ENCODE results near the gene ATG3.
"Not testable (repeated sequence)": the region's sequence is repeated elsewhere in the genome, so short reads cannot be mapped to it uniquely, and the experiment has no call there.

ATG3 gene

DNA sequence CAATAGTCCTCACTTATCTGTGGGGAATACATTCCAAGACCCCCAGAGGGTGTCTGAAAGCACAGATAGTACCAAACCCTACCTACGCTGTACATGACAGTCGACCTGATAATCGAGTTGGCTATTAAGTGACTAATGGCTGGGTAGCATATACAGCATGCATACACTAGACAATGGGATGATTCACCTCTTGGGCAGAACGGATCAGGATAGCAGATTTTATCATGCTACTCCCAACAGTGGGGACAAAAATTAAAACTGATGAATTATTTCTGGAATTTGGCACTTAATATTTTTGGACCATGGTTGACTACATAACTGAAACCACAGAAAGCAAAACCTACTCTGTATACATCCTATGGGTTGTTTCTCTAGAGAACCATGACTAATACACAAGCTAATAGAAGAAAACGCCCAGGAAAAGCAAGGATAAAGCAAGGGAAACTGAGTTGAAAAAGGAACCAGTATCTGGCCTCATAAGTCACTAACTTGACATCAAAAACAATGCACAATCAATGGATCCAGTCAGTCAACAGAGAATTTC, 15.5 kb downstream of the ATG3 start:
- H3K36me3 Mint-ChIP-seq (ENCODE audit: low read depth): peaks cover 42% of the 10 kb centered on the region
- H3K9me3 Mint-ChIP-seq: no peaks in the 10 kb centered on the region
- H3K27ac Mint-ChIP-seq: no peak overlapping the region
- H3K4me3 Mint-ChIP-seq: no peak overlapping the region
- no peaks in the 10 kb centered on the region for H3K27me3 Mint-ChIP-seq (ENCODE audit: low read depth)
- H3K4me1 Mint-ChIP-seq (ENCODE audit: low read depth): peaks cover 6% of the 10 kb centered on the region
- DNase-seq (ENCODE audit: low spot score): no peak

DNA sequence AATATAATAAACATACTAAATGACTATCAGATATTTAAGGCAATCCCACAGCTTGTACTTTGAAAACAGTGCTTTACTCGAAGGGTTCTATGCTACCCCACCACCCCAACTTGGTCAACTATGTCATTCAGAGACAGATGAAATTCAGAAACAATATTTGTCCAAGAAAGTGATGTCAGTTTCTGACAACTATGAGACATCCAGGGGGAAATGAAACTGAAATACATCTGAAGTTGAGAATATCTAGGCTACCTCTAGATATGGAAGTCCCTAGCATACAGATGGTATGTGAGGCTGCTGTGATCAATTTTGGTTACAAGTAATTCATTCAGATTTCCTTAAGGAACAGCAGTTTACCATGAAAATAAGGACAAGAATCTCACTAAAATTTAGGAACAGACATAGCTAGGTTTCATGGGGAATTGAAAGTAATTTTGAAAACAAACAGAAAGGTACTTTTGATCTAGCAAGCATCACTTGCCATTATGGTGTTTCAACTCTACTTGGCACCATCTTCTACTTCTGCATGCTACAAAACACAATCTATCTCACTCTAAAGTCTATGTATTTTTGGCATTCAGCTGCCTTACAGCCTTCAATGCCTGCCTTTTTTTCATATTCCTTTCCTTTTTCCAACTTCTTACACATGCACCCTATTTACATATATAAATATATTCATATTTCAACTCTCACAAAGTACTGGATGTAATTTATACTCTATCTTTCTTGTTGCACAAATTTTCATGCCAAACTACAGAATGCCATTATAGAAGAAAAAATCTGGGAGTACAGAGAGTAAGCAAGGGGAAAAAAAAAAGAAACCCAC, 21.7 kb downstream of the ATG3 start:
- peak overlapping the region; percentile 12 for H3K27ac Mint-ChIP-seq
- DNase-seq (ENCODE audit: low spot score): no peak
- peaks cover 15% of the 10 kb centered on the region for H3K4me1 Mint-ChIP-seq (ENCODE audit: low read depth)
- no peaks in the 10 kb centered on the region for H3K9me3 Mint-ChIP-seq
- H3K36me3 Mint-ChIP-seq (ENCODE audit: low read depth): peaks cover 48% of the 10 kb centered on the region
- no peaks in the 10 kb centered on the region for H3K27me3 Mint-ChIP-seq (ENCODE audit: low read depth)
- no peak overlapping the region for H3K4me3 Mint-ChIP-seq

DNA sequence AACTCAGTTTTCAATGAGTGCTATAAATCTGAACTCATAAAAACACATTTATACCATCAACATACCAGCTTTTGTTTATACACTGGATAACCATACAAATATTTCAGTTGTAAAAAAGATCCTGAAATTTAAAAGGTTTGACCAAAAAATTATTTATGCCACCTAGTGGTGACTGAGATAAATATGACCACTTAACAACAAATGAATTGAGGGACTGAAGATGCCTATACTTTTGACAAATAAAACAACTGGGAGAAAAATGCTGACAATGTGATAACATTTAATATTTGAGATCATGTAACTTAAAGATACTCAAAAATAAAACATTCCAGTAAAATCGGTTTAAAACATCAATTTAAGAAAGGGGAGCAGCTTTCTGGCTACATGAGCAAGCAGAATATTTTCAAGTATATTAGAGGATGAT, 30.4 kb downstream of the ATG3 start:
- peaks cover 29% of the 10 kb centered on the region for H3K36me3 Mint-ChIP-seq (ENCODE audit: low read depth)

DNA sequence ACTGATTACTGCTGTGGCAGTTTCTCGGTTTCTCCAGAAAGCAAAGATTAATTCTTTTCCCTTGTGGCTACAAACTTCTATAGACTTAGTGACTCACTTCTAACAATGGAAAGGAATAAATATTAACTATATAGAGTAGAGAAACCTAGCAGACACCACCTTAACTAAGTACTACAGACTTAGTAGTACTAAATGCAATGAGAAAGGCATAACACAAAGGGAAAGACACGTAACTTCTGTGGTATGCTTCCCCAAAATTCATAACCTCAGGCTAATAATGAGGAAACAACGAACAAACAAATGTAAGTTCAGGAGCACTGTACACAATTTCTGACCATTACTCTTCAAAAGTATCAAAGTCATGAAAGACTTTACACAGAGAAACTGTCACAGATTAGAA, 31.2 kb downstream of the ATG3 start:
- Mint-ChIP-seq H3K27me3 (ENCODE audit: low read depth) (no peaks in the 10 kb centered on the region), H3K36me3 (ENCODE audit: low read depth) (peaks cover 28% of the 10 kb centered on the region)

More for the DNA sequence above, 30.4 kb downstream of the ATG3 start:
- no peak overlapping the region for H3K4me3 Mint-ChIP-seq
- no peaks in the 10 kb centered on the region for H3K4me1 Mint-ChIP-seq (ENCODE audit: low read depth)
- H3K27me3 Mint-ChIP-seq (ENCODE audit: low read depth): no peaks in the 10 kb centered on the region
- no peak overlapping the region for H3K27ac Mint-ChIP-seq
- no peaks in the 10 kb centered on the region for H3K9me3 Mint-ChIP-seq
- no peak for DNase-seq (ENCODE audit: low spot score)

DNA sequence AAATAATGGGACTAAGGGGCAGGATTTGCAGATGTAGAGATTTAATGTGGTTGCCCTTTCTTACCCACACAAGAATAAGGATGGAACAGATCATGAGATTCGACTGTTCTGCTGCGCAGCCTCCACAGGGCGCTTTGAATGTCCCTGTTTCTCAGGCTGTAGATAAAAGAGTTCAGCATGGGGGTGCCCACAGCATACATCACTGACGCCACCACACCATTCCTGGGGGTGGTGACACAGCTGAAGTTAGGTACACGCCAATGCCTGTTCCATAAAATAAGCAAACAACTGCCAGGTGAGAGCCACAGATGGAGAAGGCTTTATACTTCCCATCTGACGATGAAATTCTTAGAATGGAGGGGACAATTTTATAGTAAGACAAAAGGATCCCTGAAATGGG, 37.6 kb downstream of the ATG3 start:
- H3K36me3 Mint-ChIP-seq (ENCODE audit: low read depth); H3K27ac Mint-ChIP-seq; DNase-seq (ENCODE audit: low spot score): not testable (repeated sequence)

More for the DNA sequence above, 31.2 kb downstream of the ATG3 start:
- H3K4me3 Mint-ChIP-seq: no peak overlapping the region
- DNase-seq (ENCODE audit: low spot score): no peak
- H3K4me1 Mint-ChIP-seq (ENCODE audit: low read depth): no peaks in the 10 kb centered on the region
- H3K27ac Mint-ChIP-seq: no peak overlapping the region
- no peaks in the 10 kb centered on the region for H3K9me3 Mint-ChIP-seq

DNA sequence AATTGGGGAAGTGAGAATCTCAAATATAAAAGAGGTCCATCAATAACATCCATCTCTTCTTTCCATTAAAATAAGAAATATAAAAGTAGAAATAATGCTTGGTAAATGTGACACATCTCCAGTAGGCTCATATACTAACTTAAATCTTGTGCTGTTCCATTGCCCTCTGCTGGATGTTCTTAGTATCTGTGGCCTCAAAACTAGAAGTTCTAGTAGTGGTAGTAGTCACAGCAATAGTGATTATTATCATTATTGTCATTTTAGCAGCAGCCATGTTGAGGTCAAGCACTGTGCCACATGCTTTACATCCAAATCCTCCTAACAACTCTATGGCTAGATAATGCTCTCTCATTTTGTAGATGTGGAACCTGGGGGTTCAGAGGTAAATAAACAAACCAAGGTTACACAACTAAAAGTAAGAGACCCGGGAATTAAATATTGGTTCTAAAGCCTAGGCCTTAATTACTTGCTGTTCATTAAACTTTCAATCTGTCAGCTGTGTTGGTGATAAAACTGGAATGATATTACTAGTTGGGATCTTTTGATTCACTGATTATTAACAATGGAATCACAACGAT, 42.2 kb downstream of the ATG3 start:
- no peak overlapping the region for H3K4me3 Mint-ChIP-seq
- peaks cover 19% of the 10 kb centered on the region for H3K4me1 Mint-ChIP-seq (ENCODE audit: low read depth)
- DNase-seq (ENCODE audit: low spot score): peak; percentile 31
- H3K9me3 Mint-ChIP-seq: peaks cover 4% of the 10 kb centered on the region
- no peak overlapping the region for H3K27ac Mint-ChIP-seq
- no peaks in the 10 kb centered on the region for H3K27me3 Mint-ChIP-seq (ENCODE audit: low read depth)
- H3K36me3 Mint-ChIP-seq (ENCODE audit: low read depth): peaks cover 10% of the 10 kb centered on the region

More for the DNA sequence above, 37.6 kb downstream of the ATG3 start:
- H3K4me1 Mint-ChIP-seq (ENCODE audit: low read depth); H3K27me3 Mint-ChIP-seq (ENCODE audit: low read depth); H3K9me3 Mint-ChIP-seq; H3K4me3 Mint-ChIP-seq: not testable (repeated sequence)

DNA sequence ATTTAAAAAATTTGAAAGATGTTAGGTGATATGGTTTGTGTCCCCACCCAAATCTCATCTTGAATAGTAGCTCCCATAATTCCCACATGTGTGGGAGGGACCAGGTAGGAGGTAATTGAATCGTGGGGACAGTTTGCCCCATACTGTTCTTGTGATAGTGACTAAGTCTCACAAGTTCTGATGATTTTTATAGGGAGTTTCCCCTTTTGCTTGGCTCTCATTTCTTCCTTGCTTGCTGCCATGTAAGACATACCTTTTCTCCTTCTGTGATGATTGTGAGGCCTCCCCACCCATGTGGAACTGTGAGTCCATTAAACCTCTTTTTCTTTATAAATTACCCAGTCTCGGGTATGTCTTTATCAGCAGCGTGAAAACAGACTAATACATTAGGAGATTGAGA, 42.8 kb downstream of the ATG3 start:
- H3K36me3 Mint-ChIP-seq (ENCODE audit: low read depth); DNase-seq (ENCODE audit: low spot score); H3K27ac Mint-ChIP-seq; H3K27me3 Mint-ChIP-seq (ENCODE audit: low read depth); H3K9me3 Mint-ChIP-seq; H3K4me3 Mint-ChIP-seq: not testable (repeated sequence)
- peaks cover 23% of the 10 kb centered on the region for H3K4me1 Mint-ChIP-seq (ENCODE audit: low read depth)

DNA sequence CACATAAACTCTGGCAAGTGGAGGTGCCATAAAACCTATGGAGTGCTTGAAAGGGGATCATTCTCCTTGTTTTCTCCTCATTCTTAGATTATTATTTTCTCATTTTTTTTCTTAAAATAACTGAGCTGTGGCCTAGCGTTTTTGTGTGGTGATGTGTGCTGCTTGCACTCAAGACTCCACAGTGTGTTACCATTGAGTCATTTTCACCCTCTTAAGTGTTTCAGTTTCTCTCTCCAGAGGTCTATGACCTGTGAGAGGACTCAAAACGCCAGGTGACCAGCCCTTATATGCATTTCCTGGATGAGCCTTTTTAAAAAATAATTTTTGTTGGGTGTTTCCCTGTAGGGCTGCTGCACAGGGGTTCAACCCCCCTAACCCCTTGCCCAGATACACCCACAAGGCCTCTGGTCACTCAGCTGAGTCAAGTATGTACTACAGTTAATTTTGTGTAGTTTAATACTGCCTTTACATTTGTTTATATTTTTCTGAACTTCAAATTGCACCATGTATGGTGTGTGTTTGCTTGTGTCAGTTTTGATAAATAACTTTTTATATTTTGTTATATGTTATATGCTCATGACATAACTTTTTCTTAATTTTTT, 47.1 kb downstream of the ATG3 start:
- peak; percentile 21 for DNase-seq (ENCODE audit: low spot score)
- H3K27ac Mint-ChIP-seq: peak overlapping the region; percentile 65

DNA sequence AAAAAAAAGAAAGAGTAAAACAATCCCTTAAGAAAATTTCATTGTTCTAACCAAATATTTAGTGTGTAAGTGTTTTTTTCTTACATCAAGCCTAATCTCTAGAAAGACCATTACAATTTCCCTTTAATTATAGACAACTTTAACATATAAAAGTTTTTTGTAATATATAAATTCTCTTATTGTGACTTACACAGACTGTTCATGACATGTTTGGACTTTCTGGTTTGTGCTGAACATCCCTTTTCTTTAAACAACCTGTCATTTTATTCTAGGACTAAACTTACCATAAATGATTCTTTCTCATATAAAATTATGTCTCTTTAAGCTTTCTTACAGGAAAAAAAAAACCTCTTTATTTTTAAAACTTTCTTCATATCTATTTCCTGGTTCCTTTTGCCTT, 49.4 kb downstream of the ATG3 start:
- Mint-ChIP-seq H3K27ac (no peak overlapping the region), H3K27me3 (ENCODE audit: low read depth) (no peaks in the 10 kb centered on the region), H3K36me3 (ENCODE audit: low read depth) (peaks cover 17% of the 10 kb centered on the region), H3K4me1 (ENCODE audit: low read depth) (peaks cover 13% of the 10 kb centered on the region), H3K4me3 (no peak overlapping the region), H3K9me3 (peaks cover 17% of the 10 kb centered on the region)
- no peak for DNase-seq (ENCODE audit: low spot score)

More for the DNA sequence above, 47.1 kb downstream of the ATG3 start:
- peak overlapping the region; percentile 4 for H3K4me3 Mint-ChIP-seq
- peaks cover 19% of the 10 kb centered on the region for H3K36me3 Mint-ChIP-seq (ENCODE audit: low read depth)
- peaks cover 19% of the 10 kb centered on the region for H3K9me3 Mint-ChIP-seq
- H3K27me3 Mint-ChIP-seq (ENCODE audit: low read depth): no peaks in the 10 kb centered on the region
- H3K4me1 Mint-ChIP-seq (ENCODE audit: low read depth): peaks cover 25% of the 10 kb centered on the region

DNA sequence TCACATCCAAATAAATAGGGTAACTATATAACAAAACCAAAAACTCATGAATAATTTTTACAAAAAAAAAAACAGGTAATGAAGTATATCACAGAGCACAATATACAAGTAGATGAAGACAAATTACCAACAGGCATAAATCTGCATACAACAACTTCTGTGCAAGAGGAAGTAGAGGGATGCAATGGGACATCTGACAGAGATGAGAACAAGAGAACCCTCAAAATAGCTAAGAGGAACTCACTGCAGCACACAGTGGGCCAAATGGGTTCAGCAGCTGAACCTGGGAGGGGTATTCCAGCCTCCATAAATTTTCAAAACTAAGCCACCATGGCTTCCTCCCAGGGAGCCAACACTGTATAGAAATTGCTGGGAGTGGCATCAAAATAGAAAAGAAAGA, 52.9 kb downstream of the ATG3 start:
- Mint-ChIP-seq H3K4me3 (no peak overlapping the region), H3K27me3 (ENCODE audit: low read depth) (no peaks in the 10 kb centered on the region), H3K27ac (no peak overlapping the region), H3K4me1 (ENCODE audit: low read depth) (peaks cover 25% of the 10 kb centered on the region), H3K9me3 (peaks cover 19% of the 10 kb centered on the region), H3K36me3 (ENCODE audit: low read depth) (peaks cover 15% of the 10 kb centered on the region)
- no peak for DNase-seq (ENCODE audit: low spot score)

DNA sequence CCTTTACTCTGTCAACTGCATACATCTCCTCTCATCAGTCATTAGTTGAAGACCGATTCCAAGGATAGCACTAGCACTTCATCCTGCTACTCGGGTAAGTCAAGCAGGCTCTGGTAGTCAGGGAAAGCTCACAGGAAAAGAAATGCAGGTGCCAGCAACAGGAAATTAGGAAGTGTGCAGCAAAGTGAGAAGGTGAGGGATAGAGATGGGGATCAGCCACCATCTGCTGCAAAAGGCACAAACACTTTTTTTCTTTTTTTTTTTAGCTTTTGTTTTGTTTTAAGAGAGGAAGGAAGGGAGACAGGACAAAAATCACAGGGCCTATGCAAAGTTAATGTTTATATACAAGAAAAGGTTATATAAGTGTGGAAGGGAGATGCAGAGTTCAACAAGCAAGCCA, 53.5 kb downstream of the ATG3 start:
- H3K27ac Mint-ChIP-seq: no peak overlapping the region
- no peak overlapping the region for H3K4me3 Mint-ChIP-seq
- peaks cover 28% of the 10 kb centered on the region for H3K4me1 Mint-ChIP-seq (ENCODE audit: low read depth)
- H3K36me3 Mint-ChIP-seq (ENCODE audit: low read depth): peaks cover 12% of the 10 kb centered on the region
- H3K9me3 Mint-ChIP-seq: peaks cover 19% of the 10 kb centered on the region
- DNase-seq (ENCODE audit: low spot score): no peak
- no peaks in the 10 kb centered on the region for H3K27me3 Mint-ChIP-seq (ENCODE audit: low read depth)

DNA sequence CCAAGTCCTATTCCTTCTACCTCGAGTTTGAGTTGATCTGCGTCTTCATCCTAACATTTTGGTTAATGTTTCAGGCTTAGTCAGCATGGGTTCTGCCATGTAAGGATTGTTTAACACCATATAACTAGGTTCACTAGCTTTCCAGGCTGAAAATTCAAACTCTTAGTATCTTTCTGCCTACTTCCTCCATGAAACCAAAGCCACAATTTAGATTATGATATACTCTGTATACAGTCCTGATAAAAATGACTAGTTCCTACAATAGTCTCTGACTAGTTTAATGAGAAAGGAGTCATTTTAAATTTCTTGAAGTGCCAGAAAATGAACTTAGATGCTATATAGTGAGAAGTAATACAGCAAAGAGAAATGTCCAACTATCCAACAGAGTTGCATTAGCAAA, 55.9 kb downstream of the ATG3 start:
- H3K4me1 Mint-ChIP-seq (ENCODE audit: low read depth): peaks cover 34% of the 10 kb centered on the region
- peaks cover 9% of the 10 kb centered on the region for H3K9me3 Mint-ChIP-seq
- H3K36me3 Mint-ChIP-seq (ENCODE audit: low read depth): peaks cover 3% of the 10 kb centered on the region
- H3K27me3 Mint-ChIP-seq (ENCODE audit: low read depth): no peaks in the 10 kb centered on the region
- H3K4me3 Mint-ChIP-seq: no peak overlapping the region
- no peak overlapping the region for H3K27ac Mint-ChIP-seq
- no peak for DNase-seq (ENCODE audit: low spot score)

DNA sequence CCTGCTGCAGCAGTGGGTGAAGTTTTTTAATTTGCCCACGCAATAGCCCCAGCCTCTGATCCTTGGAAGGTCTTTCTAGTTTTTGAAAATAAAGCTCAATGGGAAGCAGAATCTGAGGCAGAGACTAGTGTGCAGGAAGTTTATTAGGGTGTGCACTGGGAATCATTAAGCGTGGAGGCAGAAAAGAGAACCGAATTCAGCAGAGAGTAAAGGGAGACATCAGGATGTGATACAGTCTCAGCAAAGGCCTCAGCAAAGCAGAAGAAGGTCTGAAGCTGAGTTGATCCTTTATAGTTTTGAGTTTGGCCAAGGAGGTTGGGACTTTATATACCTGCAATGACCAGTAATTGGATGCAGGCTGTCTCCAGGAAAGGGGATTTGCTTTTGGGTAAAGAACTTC, 57.6 kb downstream of the ATG3 start:
- Mint-ChIP-seq H3K4me3 (no peak overlapping the region), H3K27me3 (ENCODE audit: low read depth) (no peaks in the 10 kb centered on the region), H3K36me3 (ENCODE audit: low read depth) (peaks cover 3% of the 10 kb centered on the region), H3K27ac (no peak overlapping the region), H3K9me3 (peaks cover 5% of the 10 kb centered on the region), H3K4me1 (ENCODE audit: low read depth) (peaks cover 49% of the 10 kb centered on the region)
- DNase-seq (ENCODE audit: low spot score): no peak

DNA sequence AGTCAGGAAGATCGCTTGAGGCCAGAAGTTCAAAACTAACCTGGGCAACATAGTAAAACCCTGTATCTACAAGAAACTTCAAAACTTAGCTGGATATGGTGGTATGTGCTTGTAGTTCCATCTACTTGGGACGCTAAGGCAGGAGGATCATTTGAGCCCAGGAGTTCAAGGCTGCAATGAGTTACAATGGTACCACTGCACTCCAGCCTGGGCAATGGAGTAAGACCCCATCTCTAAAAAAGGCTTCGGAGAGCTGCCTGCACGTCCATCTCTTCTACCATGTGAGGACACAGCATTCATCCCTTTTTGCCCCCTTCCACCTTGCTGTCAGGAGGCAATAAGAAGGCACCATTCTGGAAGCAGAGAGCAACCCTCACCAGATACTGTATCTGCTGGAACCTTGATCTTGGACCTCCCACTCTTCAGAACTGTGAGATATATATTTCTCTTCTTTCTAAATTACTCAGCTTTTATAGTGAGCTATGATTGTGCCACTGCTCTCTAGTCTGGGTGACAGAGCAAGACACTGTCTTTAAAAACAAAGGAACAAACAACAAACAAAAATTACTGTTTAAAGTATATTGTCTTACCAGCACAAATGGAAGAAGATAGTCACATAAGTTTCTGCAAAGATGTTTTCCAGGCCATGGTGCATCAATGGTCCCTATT, 58.3 kb downstream of the ATG3 start:
- H3K4me3 Mint-ChIP-seq: no peak overlapping the region
- peaks cover 49% of the 10 kb centered on the region for H3K4me1 Mint-ChIP-seq (ENCODE audit: low read depth)
- DNase-seq (ENCODE audit: low spot score): no peak
- peaks cover 5% of the 10 kb centered on the region for H3K9me3 Mint-ChIP-seq
- H3K36me3 Mint-ChIP-seq (ENCODE audit: low read depth): peaks cover 3% of the 10 kb centered on the region
- no peaks in the 10 kb centered on the region for H3K27me3 Mint-ChIP-seq (ENCODE audit: low read depth)
- no peak overlapping the region for H3K27ac Mint-ChIP-seq
